HG03064 (cell line): ENCODE measurements around the gene MAPKAPK2.

Source experiments
- ATAC-seq: cut with Tn5 transposase; IDR thresholded peaks from one replicate; pipeline ENCODE4 v1.9.1; 2021; ENCODE audit warnings: low read depth; ENCODE audit not compliant: unreplicated experiment

Gene MAPKAPK2

DNA sequence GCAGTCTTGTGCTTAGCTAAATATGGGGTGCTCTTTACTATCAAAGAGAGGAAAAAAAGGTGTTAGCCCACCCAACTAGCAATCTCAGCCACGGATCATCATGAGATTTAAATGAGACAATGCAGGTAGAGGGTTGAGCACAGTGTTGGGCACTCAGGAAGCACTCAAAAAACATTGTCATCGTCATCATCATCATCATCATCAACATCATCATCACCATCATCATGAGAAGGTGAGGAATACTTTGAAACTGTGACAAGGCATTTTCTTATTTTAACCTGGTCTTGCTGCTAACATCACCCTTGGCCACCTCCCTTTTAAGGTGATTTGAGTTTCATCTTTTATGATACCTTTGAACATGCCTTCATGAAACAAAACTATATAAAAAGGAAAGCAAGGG lies 3.3 kb upstream of the MAPKAPK2 start:
- no peak for ATAC-seq

GRCh38 chr1:206682111-206682510 lies 2.6 kb upstream of the MAPKAPK2 start:
- ATAC-seq = no peak

GRCh38 chr1:206683313-206683712 lies 1.4 kb upstream of the MAPKAPK2 start:
- no peak for ATAC-seq

DNA sequence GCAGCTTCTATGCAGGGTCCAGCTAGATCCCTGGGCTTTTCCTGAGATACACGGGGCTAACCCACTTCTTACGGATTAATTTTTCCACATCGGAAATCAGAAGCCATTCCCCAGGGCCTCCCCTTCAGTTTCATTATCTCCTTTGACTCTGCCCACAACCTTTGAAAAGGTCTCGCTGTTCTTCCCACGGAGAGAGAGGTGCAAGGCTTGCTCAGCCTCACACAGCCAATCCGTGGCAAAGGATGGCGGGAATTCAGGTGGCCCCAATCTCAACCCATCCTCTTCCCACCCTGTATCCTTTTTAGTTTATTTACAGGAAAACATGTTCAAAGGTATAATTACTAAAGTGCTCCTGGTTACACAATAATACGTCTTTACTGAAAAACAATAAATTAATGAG lies 702 bp upstream of the MAPKAPK2 start:
- no peak for ATAC-seq

DNA sequence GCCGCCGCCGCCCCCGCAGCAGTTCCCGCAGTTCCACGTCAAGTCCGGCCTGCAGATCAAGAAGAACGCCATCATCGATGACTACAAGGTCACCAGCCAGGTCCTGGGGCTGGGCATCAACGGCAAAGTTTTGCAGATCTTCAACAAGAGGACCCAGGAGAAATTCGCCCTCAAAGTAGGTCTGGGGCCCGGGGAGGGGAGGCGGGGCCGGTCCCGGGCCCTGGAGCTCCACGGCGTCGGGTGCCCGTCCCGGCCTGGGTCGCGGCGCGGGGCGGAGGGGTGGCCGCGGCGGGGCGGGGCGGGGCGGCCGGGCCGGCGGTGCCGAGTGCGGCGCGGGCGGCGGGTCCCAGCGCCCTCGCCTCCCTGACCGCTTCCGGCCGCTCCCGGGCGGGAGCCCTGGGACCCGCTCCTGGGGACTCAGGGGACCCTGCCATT lies 646 bp downstream of the MAPKAPK2 start:
- ATAC-seq = peak; percentile 18

DNA sequence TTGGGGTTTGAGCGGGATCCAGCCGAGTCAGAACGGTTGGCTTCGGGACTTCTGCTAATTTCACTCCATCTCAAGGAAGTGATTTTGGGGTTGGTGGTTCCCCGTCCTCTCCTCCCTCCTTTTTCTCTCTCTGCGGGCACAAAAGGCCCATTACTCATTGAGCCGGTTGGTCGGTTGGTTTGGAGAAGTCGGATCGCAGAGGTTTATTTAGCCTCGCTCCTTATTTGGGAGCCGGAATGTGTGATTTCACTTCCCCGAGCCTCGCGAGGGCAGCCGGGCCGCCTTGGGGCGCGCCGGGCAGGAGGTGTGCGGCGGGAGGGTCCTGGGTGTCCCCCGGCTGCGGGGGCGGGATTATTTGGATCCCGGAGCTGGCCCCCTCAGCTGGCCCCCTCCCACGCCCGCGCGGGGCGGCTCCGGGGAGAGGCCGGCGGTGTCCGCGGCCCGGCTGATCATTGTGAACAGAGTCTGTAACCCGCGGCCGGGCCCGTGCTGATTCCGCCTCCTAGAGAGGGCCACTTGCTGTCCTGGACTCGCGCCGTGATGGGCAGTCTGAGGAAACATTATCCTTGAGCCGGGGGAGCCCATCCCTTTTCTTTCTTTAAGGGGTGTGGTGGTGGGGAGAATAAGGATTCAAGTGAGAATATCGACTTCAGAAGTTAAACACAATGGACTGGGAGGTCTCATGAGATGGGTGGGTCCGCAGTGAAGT lies 1.2 kb downstream of the MAPKAPK2 start:
- peak; percentile 22 for ATAC-seq

DNA sequence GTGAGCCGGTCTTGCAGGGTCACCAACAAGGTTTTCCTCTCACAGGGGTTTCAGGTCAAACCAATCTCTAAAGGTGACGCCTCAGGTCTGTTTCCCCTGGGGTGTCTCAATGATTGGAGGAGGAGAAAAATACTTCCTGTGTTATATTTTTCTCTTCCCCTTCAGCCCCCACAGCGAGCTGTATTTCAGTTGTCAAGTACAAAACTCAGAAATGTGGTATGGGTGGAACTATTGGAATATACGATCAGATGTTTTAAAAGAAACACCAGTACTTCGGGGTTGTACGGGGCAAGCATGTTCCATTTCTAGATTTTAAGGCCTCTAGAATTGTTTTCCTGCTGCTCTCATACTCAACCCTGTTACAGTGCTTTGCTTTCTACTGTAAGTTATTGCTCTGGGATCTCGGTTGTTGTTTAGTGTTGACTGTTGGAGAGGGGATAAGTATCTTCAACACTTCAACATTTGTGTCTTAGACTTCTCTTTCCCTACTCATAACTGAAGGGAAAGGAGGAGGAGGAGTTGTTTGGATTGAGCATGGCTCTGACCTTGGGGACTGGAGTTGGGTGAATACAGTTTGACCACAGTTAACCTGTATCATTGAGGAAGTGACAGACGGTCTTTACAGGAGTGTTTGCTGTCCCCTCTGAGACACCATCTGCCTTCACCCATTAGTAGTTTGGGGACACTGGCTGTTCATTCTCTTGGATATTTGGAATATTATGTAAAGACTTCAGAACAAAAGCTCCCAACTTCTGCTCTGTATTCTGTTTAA lies 2.0 kb downstream of the MAPKAPK2 start:
- no peak for ATAC-seq

DNA sequence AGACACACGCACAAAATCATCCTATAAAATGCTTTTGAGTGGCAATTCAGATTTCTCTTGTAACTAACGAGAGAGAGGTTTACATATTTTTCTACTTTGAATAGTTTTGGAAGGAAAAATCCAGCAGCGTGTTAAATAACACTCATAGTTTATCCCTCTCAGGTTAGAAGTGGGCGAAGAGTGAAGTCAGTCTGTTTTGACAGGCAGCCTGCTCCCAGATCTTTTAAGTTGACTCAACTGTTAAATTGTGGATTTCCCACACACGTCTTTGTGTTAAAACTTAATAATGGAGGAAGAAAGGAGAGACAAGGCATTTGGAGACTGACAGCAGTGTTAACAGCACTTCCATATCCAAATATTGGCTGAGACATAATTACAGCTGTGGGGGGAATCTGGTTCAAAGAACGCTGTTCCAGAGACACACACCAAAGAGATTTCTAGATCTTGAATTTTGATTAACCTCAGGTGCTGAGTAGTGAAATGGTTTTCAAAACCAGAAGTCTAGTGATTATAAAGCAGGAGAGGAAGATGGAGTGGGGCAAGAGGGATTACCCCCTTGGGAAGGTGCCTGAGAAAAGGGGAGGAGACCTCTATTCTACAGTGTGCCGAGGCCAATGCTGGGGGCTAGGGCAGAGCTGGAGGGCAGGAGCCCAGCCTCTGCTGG lies 2.7 kb downstream of the MAPKAPK2 start:
- ATAC-seq = no peak

- no peak for ATAC-seq
These were observed 3.3 kb downstream of the MAPKAPK2 start for GRCh38 chr1:206687915-206688442.

DNA sequence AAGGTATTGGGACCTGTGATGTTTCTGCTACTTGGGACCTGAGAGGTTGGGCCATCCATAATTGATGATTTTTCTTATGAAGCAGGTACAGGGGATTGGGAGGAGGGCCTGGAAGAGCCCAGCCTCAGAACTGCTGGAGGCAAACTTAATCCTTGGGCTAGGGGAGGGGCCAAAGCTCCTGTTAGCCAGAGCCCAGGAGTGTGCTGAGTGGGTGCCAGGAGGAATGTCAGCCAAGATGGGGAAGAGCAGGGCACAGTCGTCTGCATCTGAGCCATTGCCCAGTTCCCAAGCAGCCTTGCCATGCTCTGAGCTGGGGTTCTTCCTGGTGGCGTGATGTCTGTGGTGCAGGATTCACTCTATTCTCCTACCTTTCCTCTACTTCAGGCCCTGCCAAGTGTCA lies 5.8 kb downstream of the MAPKAPK2 start:
- ATAC-seq = no peak

DNA sequence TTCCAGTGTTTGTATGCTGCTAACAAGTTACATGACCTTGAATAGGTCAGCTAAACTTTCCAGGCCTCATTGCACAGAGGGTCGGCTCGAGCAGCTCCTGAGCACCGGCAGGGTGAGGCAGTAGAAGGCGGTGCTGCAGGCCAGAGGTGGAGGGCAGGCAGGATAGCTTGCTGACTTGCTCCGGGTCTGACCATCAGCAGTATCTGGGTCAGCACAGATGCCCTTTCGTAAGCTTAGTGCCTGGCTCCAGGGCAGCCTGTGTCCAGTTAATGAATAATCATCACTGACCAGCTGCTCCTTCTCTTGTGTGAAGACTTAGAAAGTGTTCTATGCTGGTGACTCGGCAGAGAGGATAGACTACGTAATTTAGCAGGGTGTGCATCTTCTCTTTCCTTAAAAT lies 6.9 kb downstream of the MAPKAPK2 start:
- ATAC-seq = no peak

DNA sequence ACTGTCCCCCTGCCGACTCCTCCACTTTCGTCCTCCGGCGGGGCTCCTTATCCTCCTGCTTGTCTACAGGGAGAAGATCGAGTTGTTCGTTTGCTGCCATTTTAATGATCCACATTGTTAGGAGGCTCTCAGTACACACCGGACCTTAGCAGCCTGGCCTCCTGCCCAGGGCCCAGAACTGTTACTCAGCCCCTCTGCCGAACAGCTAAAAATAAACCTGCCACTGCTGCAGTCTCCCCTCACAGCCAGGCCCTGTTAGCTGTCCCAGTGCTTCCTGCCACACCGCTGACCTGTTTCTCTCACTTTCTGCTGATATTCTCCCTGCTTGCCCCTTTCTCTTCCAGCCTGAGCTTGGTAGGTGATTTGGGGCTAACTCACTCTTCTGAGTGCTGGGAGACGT lies 8.3 kb downstream of the MAPKAPK2 start:
- ATAC-seq = no peak

DNA sequence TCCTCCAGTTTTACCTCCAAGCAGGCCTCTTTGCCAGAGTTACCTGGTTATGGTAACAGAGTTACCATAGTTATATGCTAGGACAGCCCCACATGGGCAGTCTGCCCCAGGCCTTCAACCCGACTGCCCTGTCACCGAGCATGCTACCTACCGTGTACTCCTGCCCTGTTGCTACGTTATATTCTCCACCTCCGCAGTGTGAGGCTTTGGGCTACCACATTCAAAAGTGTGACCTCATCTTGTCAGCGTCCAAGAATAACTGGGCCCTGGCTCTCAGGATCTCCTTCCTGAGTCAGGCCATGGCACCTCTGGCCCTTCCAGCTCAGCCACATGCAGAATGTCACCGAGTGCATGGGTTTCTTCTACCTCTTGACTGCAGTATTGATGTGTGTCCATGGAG lies 8.9 kb downstream of the MAPKAPK2 start:
- no peak for ATAC-seq

GRCh38 chr1:206694171-206695124 lies 9.7 kb downstream of the MAPKAPK2 start:
- no peak for ATAC-seq

DNA sequence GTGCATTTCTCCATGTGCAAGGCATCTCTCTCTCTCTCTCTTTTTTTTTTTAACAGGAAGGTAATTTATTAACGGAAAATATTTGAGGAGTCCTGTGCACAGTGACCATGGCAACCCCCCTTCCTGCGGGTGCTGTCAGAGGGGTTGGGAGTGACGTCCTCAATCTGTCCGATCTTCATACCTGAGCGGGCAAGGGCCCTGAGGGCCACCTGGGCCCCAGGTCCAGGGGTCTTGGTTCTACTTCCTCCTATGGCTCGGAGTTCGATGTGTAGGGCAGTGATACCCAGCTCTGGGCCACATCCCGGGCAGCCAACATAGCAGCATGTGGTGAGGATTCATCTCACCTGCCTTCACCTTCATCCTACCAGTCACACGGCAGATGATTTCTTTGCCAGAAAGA lies 11.0 kb downstream of the MAPKAPK2 start:
- ATAC-seq = no peak

- no peak for ATAC-seq
These were observed 12.3 kb downstream of the MAPKAPK2 start for GRCh38 chr1:206696812-206697585.

GRCh38 chr1:206698011-206698410 lies 13.3 kb downstream of the MAPKAPK2 start:
- no peak for ATAC-seq

DNA sequence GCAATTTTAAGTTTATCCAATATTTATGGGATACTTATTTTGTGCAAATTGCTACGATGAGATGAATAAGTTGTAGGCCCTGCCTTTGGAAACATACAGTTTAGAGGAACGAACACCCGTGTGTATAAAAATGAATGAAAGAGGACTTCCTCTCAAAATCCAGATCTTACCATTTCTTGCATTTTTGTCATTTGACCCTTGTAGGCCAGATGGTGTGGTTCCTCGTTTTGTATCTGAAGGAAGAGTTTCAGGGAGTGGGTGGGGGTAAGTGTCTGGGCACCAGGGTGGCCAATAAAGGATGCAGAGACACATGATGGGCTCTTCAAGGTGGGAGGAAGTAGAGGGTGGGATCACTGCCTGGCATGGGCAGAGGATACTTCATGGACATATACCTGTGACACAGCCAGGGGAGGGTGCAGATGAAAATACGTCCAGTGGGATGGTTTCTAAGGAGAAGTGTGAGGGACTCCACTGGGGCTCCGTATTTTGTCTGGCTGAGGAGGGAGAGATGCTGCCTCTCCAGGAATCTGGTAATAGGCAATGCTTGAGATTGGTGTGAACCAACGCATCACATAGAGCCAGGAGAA lies 14.4 kb downstream of the MAPKAPK2 start:
- ATAC-seq = no peak

DNA sequence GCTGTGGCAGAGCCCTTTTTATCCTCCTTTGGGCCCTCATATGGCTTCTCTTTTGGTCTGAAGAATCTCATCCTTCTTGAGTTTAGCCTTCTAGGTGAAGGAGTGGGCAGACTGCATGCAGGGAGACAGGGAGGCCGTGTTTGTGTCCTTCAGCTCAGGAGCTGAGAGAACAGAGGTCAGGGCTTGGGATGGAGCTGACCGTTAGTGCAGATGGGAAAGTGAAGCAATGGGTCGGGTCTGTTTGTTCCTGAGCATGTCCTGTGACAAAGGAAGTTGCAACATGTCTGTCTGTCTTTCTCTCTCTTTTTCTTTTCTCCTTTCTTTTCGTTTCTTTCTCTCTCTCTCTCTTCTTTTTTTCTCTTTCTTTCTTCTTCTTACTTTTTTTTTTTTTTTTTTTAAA lies 14.9 kb downstream of the MAPKAPK2 start:
- ATAC-seq = no peak
